Nephron (organoid): ENCODE data around the gene FOSL2.

Experiments used
- H3K27ac Mint-ChIP-seq, 3 experiments: 2 replicates each; pipeline ENCODE4 v1.8.0; 2020; ENCODE audit warnings: mixed read lengths in 3 of 3, mild to moderate bottlenecking in 2 of 3, moderate library complexity in 1 of 3
- H3K27me3 Mint-ChIP-seq: 2 replicates; pipeline ENCODE4 v1.8.0; 2021; ENCODE audit warnings: low read depth, mild to moderate bottlenecking, moderate library complexity, mixed read lengths
- H3K36me3 Mint-ChIP-seq: 2 replicates; pipeline ENCODE4 v1.8.0; 2020; ENCODE audit warnings: low read depth, mixed read lengths
- H3K4me1 Mint-ChIP-seq: 2 replicates; pipeline ENCODE4 v1.8.0; 2020; ENCODE audit warnings: mixed read lengths
- H3K4me3 Mint-ChIP-seq, 3 experiments: 2 replicates each; pipeline ENCODE4 v1.8.0; 2020; ENCODE audit warnings: mild to moderate bottlenecking in 3 of 3, mixed read lengths in 3 of 3, moderate library complexity in 2 of 3
- H3K9me3 Mint-ChIP-seq: 2 replicates; pipeline ENCODE4 v1.8.0; 2020; ENCODE audit warnings: mixed read lengths
- TF ChIP-seq, protein P1 (sequence below), 3 experiments: fragments of 200-600 bp; sonication (generic); IDR thresholded peaks; one replicate each; pipeline ENCODE4 v1.5.0; 2021; ENCODE audit warnings: antibody characterized with exemption in 3 of 3; ENCODE audit not compliant: unreplicated experiment in 3 of 3

Gene FOSL2

DNA sequence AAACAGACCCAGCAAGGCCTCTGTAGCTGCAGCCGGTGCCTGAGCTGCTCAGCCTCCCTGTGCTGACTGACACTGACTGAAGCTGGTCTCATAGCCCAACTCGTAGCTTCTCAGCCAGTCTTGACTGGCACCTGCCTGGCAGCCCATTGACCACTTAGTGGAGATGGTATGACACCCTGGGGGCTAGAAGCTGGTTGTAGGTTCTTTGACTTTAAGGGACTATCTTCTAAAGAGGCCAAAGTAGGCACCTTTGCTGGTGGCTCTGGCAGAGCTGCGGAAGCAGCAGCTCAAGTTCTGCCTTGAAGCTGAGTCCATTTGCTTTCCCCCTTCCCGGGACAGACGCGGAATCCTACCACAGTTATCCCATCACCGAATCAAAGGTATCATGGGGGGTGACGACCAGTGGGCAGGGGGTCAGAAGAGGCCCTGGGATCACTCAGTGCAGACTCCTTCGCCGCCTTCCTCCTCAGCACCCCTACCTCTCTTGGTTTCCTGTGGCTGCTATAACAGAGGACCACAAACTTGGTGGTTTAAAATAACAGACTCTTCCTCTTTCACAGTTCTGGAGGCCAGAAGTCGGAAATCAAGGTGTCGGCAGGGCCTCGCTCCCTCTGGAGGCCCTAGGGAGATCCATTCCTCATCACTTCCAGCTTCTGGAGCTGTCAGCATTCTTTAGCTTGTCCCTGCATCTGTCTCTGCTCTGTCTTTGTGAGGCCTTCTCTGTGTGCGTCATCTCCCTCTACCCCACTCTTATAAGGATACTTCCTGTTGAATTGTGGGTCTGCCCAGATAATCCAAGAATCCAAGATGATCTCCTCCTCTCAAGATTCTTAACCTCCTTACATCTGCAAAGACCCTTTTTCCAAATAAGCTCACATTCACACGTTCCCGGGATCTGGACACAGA is 13.7 kb upstream of the FOSL2 start:
- no peak overlapping the region for H3K4me3 Mint-ChIP-seq
- H3K36me3 Mint-ChIP-seq = no peaks in the 10 kb centered on the region
- peaks cover 11% of the 10 kb centered on the region for H3K27me3 Mint-ChIP-seq
- TF ChIP-seq, protein P1, sequence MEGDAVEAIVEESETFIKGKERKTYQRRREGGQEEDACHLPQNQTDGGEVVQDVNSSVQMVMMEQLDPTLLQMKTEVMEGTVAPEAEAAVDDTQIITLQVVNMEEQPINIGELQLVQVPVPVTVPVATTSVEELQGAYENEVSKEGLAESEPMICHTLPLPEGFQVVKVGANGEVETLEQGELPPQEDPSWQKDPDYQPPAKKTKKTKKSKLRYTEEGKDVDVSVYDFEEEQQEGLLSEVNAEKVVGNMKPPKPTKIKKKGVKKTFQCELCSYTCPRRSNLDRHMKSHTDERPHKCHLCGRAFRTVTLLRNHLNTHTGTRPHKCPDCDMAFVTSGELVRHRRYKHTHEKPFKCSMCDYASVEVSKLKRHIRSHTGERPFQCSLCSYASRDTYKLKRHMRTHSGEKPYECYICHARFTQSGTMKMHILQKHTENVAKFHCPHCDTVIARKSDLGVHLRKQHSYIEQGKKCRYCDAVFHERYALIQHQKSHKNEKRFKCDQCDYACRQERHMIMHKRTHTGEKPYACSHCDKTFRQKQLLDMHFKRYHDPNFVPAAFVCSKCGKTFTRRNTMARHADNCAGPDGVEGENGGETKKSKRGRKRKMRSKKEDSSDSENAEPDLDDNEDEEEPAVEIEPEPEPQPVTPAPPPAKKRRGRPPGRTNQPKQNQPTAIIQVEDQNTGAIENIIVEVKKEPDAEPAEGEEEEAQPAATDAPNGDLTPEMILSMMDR (IDR thresholded peaks at IDR 0.05; ENCODE audit: unreplicated experiment in 3 of 3) = no peak
- H3K27ac Mint-ChIP-seq = peak overlapping the region in 1 of 3 experiments; percentile 26
- H3K4me1 Mint-ChIP-seq = peaks cover 20% of the 10 kb centered on the region
- no peaks in the 10 kb centered on the region for H3K9me3 Mint-ChIP-seq

DNA sequence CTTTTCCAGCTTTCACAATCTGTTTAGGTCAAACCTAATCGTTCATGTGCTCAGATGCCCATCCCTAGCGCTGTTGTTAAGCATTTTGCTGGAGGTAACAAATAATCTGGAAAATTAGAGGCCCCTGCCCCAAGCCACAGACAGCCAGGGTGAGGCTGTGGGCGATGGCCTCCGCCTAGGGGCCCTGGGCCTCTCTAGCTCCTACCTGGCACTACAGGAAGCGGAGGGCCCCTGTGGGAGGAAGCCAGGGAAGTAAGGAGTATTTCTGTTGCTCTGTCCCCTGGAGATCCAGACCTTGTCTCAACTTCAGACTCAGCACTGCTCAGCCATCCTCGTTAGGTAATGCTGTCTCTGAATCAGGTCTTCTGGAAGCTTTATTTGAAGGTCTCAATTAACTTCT is 12.4 kb upstream of the FOSL2 start:
- H3K4me1 Mint-ChIP-seq = peaks cover 20% of the 10 kb centered on the region
- no peak overlapping the region for H3K27ac Mint-ChIP-seq
- no peaks in the 10 kb centered on the region for H3K9me3 Mint-ChIP-seq
- no peaks in the 10 kb centered on the region for H3K36me3 Mint-ChIP-seq
- H3K27me3 Mint-ChIP-seq = peaks cover 13% of the 10 kb centered on the region
- TF ChIP-seq, protein P1 (IDR thresholded peaks at IDR 0.05; ENCODE audit: unreplicated experiment in 3 of 3) = no peak
- no peak overlapping the region for H3K4me3 Mint-ChIP-seq

DNA sequence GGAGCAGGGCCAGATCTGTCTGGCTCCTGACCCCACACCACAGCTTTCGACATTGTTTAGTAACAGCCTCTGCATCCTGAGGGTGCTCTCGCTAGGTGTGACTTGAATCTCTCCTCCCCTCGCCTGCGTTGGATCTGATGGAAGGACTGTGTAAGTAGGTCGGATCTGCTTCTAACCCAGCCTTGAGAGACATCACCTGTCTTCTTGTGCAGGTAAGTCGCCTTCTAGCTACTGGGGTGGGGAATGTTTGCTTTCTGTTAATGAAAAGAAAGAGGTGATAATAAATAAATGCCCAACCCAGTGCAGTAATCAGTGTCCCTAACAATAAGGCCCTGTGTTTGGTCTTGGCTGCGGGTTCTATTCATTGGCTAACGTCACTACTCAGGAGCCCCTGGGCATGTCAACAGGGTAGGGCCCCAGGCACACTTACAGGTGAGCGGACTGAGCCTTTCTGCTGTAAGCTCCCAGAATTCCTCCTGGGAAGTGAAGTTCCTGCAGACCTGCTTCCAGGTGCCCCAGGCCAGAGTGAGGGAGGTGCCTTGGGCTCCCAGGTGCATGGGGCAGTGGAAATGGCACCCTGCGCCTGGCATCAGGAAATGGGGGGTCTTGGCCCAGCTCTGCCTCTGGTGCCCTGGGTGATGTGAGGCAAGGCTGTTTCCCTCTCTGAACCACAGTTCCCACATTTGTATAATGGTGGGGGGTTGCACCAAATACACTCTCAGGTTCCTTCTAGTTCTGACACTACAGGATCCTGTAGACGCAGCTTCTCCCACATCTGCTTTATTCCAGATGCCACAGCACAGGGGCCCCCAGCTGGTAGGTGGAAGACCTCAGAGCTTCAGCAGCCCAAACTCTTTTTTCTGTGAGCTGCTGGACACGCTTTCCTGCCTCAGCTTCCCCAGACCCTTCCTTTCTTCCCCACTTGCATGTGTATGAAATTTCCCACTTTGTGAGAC is 11.2 kb upstream of the FOSL2 start:
- Mint-ChIP-seq H3K4me3 (no peak overlapping the region), H3K9me3 (no peaks in the 10 kb centered on the region), H3K27ac (no peak overlapping the region), H3K4me1 (peaks cover 20% of the 10 kb centered on the region), H3K27me3 (peaks cover 15% of the 10 kb centered on the region), H3K36me3 (no peaks in the 10 kb centered on the region)
- TF ChIP-seq, protein P1 (IDR thresholded peaks at IDR 0.05; ENCODE audit: unreplicated experiment in 3 of 3) = no peak

DNA sequence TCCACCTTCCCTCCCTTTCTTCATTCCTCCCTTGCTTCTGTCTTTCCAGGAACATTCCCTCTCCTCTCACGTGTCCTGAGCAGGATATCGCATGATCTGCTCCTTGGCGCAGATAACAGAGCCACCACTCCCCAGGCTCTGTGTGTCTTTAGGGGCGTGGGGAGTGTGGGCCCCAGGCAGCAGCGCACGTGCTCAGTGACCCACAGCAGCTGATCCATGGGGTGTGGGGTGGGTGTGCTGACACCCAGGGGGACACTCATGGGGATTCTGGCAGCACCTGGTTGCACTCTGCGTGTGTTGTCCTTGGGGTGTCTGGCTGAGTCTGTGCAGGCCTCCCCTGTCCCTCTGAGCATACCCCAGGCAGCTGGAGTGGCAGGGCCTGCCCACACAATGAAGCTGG is 9.9 kb upstream of the FOSL2 start:
- H3K27me3 Mint-ChIP-seq = peaks cover 15% of the 10 kb centered on the region
- TF ChIP-seq, protein P1 (IDR thresholded peaks at IDR 0.05; ENCODE audit: unreplicated experiment in 3 of 3) = no peak
- peak overlapping the region in 2 of 3 experiments; percentile 1 for H3K27ac Mint-ChIP-seq
- no peak overlapping the region for H3K4me3 Mint-ChIP-seq
- no peaks in the 10 kb centered on the region for H3K36me3 Mint-ChIP-seq
- H3K9me3 Mint-ChIP-seq = no peaks in the 10 kb centered on the region
- H3K4me1 Mint-ChIP-seq = peaks cover 20% of the 10 kb centered on the region

DNA sequence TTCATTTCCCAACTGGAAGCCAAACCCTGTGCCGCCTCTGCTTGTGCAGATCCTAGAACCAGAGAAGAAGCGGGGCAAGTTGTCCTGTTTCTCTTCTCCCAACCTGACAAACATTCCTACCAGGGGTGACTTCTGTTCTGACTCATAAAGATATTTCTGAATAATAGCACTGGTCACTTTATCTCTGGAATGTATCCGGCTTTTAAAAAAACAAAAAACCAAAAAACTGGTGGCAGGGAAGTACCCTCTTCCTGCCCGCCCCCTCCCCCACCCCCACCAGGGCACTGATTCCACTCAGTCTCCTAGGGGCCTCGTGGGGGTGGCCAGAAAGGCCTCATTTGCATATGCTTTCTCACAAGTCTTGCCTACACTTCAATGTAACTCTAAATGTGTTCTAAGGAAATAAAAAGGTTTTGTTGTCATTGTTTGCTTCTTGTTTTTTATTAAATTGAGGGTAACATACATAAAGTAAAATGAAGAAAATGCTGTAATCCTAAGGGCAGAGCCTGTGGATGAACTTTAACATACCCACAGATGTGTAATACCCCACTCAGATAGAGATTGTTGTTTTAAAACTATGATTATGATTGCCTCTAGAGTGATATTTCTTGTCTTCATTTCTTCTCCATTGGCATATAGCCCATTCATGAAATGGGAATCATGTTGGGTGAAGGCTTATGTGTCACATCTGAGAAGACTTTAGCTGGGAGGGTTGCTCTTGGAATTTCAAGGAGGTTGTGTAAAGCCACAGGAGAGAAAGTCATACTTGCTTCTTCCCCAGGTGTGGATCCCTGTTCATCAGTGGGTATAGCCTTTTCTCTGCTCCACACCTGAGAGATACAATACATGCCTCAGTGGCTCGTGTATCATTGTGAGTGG is 5.3 kb upstream of the FOSL2 start:
- H3K9me3 Mint-ChIP-seq = no peaks in the 10 kb centered on the region
- no peaks in the 10 kb centered on the region for H3K36me3 Mint-ChIP-seq
- H3K4me1 Mint-ChIP-seq = peaks cover 25% of the 10 kb centered on the region
- H3K27ac Mint-ChIP-seq = peak overlapping the region in 1 of 3 experiments; percentile 0
- H3K27me3 Mint-ChIP-seq = peaks cover 19% of the 10 kb centered on the region
- H3K4me3 Mint-ChIP-seq = peak overlapping the region in 1 of 3 experiments; percentile 26
- TF ChIP-seq, protein P1 (IDR thresholded peaks at IDR 0.05; ENCODE audit: unreplicated experiment in 3 of 3) = no peak
